Mesothelial cell of epicardium (in vitro differentiated cells): ENCODE data around the gene SPOCK1. TPM values are rescaled to one million over a fixed set of nuclear protein-coding genes. Genes with fewer than 3 reads are reported as not detected.

ENCODE experiments used
- DNase-seq, 2 experiments: peaks; one replicate each; pipeline ENCODE4 v3.0.0; 2021; ENCODE audit warnings: low spot score in 2 of 2; ENCODE audit not compliant: unreplicated experiment in 2 of 2
- H3K27ac Mint-ChIP-seq: 2 replicates; pipeline ENCODE4 v1.8.0; 2021; ENCODE audit warnings: mixed read lengths
- H3K27me3 Mint-ChIP-seq: 2 replicates; pipeline ENCODE4 v1.8.0; 2021; ENCODE audit warnings: low read depth, mixed read lengths
- H3K36me3 Mint-ChIP-seq: 2 replicates; pipeline ENCODE4 v1.8.0; 2021; ENCODE audit warnings: mixed read lengths
- H3K4me1 Mint-ChIP-seq: 2 replicates; pipeline ENCODE4 v1.8.0; 2021; ENCODE audit warnings: mixed read lengths
- H3K4me3 Mint-ChIP-seq: 2 replicates; pipeline ENCODE4 v1.8.0; 2021; ENCODE audit warnings: mild to moderate bottlenecking, moderate library complexity, mixed read lengths
- H3K9me3 Mint-ChIP-seq: 2 replicates; pipeline ENCODE4 v1.8.0; 2021; ENCODE audit warnings: mixed read lengths
- CTCF ChIP-seq: fragments of 200-600 bp; sonication (generic); IDR thresholded peaks from one replicate; pipeline ENCODE4 v1.5.0; 2021; ENCODE audit warnings: antibody characterized with exemption; ENCODE audit not compliant: unreplicated experiment
- total RNA-seq: library from RNA; stranded (reverse); gene quantifications from 3 replicates; pipeline ENCODE4 v1.2.1, GENCODE V29; 2021

Gene SPOCK1
- total RNA-seq, 1 donor from 2014 or later = 6.6 TPM

- TF ChIP-seq CTCF = no peak
- H3K9me3 Mint-ChIP-seq = peaks cover 51% of the 10 kb centered on the region
- no peaks in the 10 kb centered on the region for H3K4me1 Mint-ChIP-seq
- H3K4me3 Mint-ChIP-seq = no peak overlapping the region
- DNase-seq = no peak
- peaks cover 28% of the 10 kb centered on the region for H3K27me3 Mint-ChIP-seq
- no peak overlapping the region for H3K27ac Mint-ChIP-seq
- H3K36me3 Mint-ChIP-seq = no peaks in the 10 kb centered on the region
These were observed 114.1 kb downstream of the SPOCK1 start for GRCh38 chr5:137385064-137385463.

- Mint-ChIP-seq H3K27ac (no peak overlapping the region), H3K4me3 (no peak overlapping the region), H3K9me3 (peaks cover 55% of the 10 kb centered on the region), H3K27me3 (peaks cover 23% of the 10 kb centered on the region), H3K36me3 (no peaks in the 10 kb centered on the region), H3K4me1 (no peaks in the 10 kb centered on the region)
- DNase-seq = no peak
- TF ChIP-seq CTCF = no peak
These were observed 115.2 kb downstream of the SPOCK1 start for GRCh38 chr5:137383909-137384308.

GRCh38 chr5:137381555-137381954 lies 117.6 kb downstream of the SPOCK1 start:
- DNase-seq = no peak
- H3K27me3 Mint-ChIP-seq = peaks cover 29% of the 10 kb centered on the region
- no peaks in the 10 kb centered on the region for H3K4me1 Mint-ChIP-seq
- no peak overlapping the region for H3K4me3 Mint-ChIP-seq
- peaks cover 52% of the 10 kb centered on the region for H3K9me3 Mint-ChIP-seq
- TF ChIP-seq CTCF = no peak
- no peaks in the 10 kb centered on the region for H3K36me3 Mint-ChIP-seq
- no peak overlapping the region for H3K27ac Mint-ChIP-seq

GRCh38 chr5:137379555-137380286 lies 119.4 kb downstream of the SPOCK1 start:
- no peak for DNase-seq
- Mint-ChIP-seq H3K27me3 (peaks cover 26% of the 10 kb centered on the region), H3K4me3 (no peak overlapping the region), H3K36me3 (no peaks in the 10 kb centered on the region), H3K4me1 (no peaks in the 10 kb centered on the region), H3K9me3 (peaks cover 36% of the 10 kb centered on the region), H3K27ac (no peak overlapping the region)
- no peak for TF ChIP-seq CTCF

- H3K27ac Mint-ChIP-seq = no peak overlapping the region
- no peak for TF ChIP-seq CTCF
- H3K4me1 Mint-ChIP-seq = no peaks in the 10 kb centered on the region
- no peaks in the 10 kb centered on the region for H3K36me3 Mint-ChIP-seq
- peaks cover 41% of the 10 kb centered on the region for H3K27me3 Mint-ChIP-seq
- H3K4me3 Mint-ChIP-seq = no peak overlapping the region
- DNase-seq = no peak
- H3K9me3 Mint-ChIP-seq = peaks cover 12% of the 10 kb centered on the region
These were observed 123.2 kb downstream of the SPOCK1 start for GRCh38 chr5:137375741-137376526.
